ENCODE measurements around the gene MICALL1. TPM values are rescaled to one million over a fixed set of nuclear protein-coding genes. Genes with fewer than 3 reads are reported as not detected.
"Not testable (repeated sequence)": the region's sequence is repeated elsewhere in the genome, so short reads cannot be mapped to it uniquely, and the experiment has no call there.

Gene MICALL1
- polyA plus RNA-seq, 10 donors = 29.0 to 60.0 (median 42.2) TPM

DNA sequence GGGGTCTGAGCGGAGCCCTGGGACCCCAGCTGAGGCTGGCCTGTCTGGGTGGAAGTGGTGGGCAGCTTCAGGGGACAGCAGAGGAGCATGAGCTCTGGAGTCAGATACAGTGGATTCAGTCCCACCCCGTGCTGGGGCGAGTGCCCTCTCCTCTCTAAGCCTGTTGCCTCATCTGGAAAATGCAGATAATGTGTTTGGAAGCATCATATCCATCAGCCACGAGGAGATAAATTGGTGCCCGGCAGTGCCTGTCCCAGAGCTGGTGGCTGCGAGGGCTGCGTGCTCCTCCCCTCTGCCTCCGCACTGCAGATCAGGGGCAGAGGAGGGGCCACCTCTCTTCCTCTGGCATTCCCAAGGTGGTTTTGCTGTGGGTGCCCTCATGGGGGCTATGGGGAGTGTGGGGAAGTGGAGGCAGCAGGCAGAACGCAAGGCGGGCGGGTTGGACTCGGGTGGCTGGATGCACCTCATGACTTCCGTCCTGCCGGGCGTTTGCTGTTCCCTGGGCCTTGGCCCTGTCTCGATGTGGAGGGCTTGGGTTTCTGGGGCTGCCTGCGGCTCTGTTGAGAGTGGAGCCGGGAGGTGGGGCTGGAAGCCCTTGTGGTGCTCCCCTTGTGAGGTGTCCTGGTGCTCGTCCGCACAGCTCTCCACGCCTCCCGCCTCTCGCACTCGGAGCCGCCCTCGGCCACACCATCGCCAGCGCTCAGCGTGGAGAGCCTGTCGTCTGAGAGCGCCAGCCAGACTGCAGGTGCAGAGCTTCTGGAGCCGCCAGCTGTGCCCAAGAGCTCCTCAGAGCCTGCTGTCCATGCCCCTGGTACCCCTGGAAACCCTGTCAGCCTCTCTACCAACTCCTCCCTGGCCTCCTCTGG, 20.9 kb downstream of the MICALL1 start:
- DNase-seq = no peak

- no peak for DNase-seq
These were observed 21.5 kb downstream of the MICALL1 start for GRCh38 chr22:37927637-37927936.

GRCh38 chr22:37929390-37929789, 23.3 kb downstream of the MICALL1 start:
- DNase-seq = no peak

GRCh38 chr22:37930270-37930951, 24.3 kb downstream of the MICALL1 start:
- no peak for DNase-seq

DNA sequence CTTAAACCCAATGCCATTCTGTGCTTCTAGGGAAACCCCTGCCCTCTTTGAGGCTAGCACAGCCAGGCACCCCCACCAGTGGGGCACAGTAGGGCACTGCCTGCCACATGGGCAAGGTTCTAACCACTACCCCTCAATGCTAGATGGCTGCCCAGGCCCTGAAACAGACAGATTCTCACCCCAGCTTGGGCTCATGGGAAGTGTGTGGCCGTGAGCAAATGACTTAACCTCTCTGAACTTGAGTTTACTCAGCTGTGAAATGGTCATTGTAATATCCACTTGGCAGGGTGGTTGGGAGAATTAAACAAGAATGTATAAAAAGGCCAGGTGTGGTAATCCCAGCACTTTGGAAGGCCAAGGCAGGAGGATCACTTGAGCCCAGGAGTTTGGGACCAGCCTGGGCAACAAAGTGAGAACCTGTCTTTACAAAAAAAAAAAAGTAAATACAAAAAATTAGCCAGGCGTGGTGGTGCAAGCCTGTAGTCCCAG, 24.9 kb downstream of the MICALL1 start:
- no peak for DNase-seq

GRCh38 chr22:37931893-37932389, 25.8 kb downstream of the MICALL1 start:
- DNase-seq = no peak

- no peak for DNase-seq
These were observed 26.3 kb downstream of the MICALL1 start for GRCh38 chr22:37932401-37932800.

- no peak for DNase-seq
These were observed 26.9 kb downstream of the MICALL1 start for GRCh38 chr22:37932821-37933578.

- peak; percentile 76 to 88 (median 88) for DNase-seq
These were observed 27.7 kb downstream of the MICALL1 start for GRCh38 chr22:37933711-37934376.

DNA sequence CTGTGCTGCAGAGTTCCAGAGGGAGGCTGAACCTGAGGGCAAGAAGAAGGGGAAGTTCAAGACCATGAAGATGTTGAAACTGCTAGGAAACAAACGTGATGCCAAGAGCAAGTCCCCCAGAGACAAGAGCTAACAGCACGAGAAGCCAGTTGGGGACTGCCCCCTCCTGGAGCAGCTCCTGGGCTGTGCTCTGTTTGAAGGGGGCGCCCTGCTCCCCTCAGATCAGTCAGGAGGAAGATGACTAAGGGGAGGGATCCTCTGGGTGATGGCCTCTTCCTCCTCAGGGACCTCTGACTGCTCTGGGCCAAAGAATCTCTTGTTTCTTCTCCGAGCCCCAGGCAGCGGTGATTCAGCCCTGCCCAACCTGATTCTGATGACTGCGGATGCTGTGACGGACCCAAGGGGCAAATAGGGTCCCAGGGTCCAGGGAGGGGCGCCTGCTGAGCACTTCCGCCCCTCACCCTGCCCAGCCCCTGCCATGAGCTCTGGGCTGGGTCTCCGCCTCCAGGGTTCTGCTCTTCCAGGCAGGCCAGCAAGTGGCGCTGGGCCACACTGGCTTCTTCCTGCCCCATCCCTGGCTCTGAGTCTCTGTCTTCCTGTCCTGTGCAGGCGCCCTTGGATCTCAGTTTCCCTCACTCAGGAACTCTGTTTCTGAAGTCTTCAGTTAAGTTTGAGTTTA, 34.7 kb downstream of the MICALL1 start:
- no peak for DNase-seq

- DNase-seq = no peak
These were observed 36.0 kb downstream of the MICALL1 start for GRCh38 chr22:37942133-37942532.

DNA sequence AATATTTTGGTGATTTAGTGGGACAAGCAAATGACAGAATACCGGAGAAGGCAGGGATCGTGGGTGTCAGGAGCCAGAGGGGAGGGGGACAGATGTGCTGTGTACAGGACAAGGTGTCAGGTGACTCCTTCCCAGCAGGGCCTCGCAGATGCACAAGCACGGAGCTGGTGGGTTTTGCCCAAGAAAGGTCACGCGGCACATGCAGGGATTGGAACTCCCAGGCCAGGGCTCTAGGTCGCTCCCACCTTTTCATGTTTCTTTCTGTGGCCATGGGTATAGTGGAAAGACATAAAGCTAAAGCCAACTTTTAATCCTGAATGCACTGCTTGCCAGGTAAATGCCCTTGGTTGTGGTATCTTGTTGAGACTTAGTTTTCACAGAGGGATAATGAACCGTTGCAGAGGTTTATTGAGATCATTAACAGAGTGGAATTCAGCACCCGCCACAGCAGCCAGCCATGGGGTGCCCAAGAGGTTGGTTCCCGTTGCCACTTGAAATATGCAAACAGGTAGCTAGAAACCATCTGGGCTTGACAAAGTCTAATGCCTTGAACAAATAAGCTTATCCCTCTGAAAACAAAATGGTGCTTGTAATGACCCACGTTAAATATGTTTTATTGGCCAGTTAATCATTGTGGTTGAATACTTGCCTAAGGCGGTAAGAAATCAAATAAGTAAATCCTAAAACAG, 37.2 kb downstream of the MICALL1 start:
- no peak for DNase-seq

DNA sequence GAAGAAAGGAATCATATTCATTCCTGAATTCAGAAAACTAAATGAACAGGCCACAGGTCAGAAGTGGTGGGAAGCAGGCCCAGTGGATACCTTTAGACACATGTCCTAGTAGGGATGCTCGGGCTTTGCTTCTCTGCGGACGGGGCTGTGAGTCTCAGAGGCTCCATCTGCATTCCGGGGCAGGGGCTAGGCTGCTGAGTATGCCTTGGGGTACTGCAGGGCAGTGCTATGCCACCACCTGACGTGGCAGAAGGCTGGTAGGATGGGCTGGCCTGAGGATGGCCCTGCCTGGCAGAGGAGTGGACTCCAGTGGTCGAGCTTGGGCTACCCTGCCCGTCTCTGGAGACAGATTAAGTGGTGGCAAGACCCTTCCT, 37.7 kb downstream of the MICALL1 start:
- DNase-seq = no peak

- not testable (repeated sequence) for DNase-seq
These were observed 38.3 kb downstream of the MICALL1 start for GRCh38 chr22:37944423-37944822.

GRCh38 chr22:37947142-37947795, 41.2 kb downstream of the MICALL1 start:
- DNase-seq = not testable (repeated sequence)

- no peak for DNase-seq
These were observed 45.2 kb downstream of the MICALL1 start for GRCh38 chr22:37951305-37951704.

DNA sequence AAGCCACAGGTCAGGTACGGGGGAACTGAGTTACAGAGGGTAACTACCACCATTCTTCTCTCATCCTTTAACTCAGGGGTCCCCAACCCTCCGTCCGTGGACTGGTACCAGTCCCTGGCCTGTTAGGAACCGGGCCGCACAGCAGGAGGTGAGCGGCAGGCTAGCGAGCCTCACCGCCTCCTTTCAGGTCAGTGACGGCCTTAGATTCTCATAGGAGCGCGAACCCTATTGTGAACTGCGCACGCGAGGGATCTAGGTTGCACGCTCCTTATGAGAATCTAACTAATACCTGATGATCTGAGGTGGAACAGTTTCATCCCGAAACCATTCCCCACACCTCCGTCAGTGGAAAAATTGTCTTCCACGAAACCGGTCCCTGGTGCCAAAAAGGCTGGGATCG, 46.5 kb downstream of the MICALL1 start:
- DNase-seq = not testable (repeated sequence)

DNA sequence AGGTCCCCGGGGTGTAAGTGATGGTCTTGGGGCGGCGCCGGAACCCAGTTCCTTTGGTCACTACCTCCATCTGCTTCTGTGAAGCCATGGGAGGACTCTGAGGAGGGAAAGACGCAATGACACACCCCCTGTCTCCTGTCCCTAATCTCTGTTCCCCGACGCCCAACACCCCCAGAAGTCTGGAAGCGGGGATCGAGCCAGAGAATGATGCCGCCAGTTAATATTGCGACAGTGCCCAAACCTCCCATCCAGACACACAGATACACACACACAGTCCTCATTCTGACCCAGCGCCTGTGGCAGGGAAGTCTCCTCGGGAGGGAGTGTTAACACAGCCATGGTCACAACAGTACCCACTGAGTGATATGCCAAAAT, 47.0 kb downstream of the MICALL1 start:
- DNase-seq = peak in 1 of 3 donors; percentile 25

- DNase-seq = peak; percentile 95 to 98 (median 98)
These were observed 47.5 kb downstream of the MICALL1 start, which contains the start of the genes C22orf23 and POLR2F for GRCh38 chr22:37953437-37954179. Gene C22orf23, minus strand, starts transcription at chr22:37953601. Its CDS starts 452 bp downstream, at chr22:37953149. Gene POLR2F, plus strand, starts transcription at chr22:37953699. Its CDS starts 89 bp downstream, at chr22:37953788.
